NCI-H2196 treated with DMSO at 0.1 percent for 48 hours (cell line): ENCODE data around the gene EGFR.
A peak's percentile ranks its signal among the peaks of the same experiment; 100 is the strongest.
"Not testable (repeated sequence)": the region's sequence is repeated elsewhere in the genome, so short reads cannot be mapped to it uniquely, and the experiment has no call there.

Experiments
- DNase-seq: peaks from one replicate; lab custom pipeline; 2025; ENCODE audit not compliant: unreplicated experiment; lab: John Stamatoyannopoulos, UW

EGFR gene

GRCh38 chr7:55034776-55035175, 16.0 kb downstream of the EGFR start:
- DNase-seq: no peak

GRCh38 chr7:55035410-55035809, 16.6 kb downstream of the EGFR start:
- not testable (repeated sequence) for DNase-seq

GRCh38 chr7:55036950-55037736, 18.3 kb downstream of the EGFR start:
- DNase-seq: no peak

GRCh38 chr7:55043691-55044370, 25.0 kb downstream of the EGFR start:
- DNase-seq: no peak

GRCh38 chr7:55044371-55044717, 25.5 kb downstream of the EGFR start:
- DNase-seq: no peak

- DNase-seq: no peak
Observed at GRCh38 chr7:55044791-55045190, 26.0 kb downstream of the EGFR start.

GRCh38 chr7:55046582-55047342, 27.9 kb downstream of the EGFR start:
- no peak for DNase-seq

GRCh38 chr7:55048221-55048859, 29.5 kb downstream of the EGFR start:
- peak; percentile 28 for DNase-seq

GRCh38 chr7:55050281-55050680, 31.5 kb downstream of the EGFR start:
- no peak for DNase-seq

GRCh38 chr7:55052081-55052480, 33.3 kb downstream of the EGFR start:
- DNase-seq: no peak

GRCh38 chr7:55052741-55053427, 34.1 kb downstream of the EGFR start:
- no peak for DNase-seq

GRCh38 chr7:55053651-55054571, 35.1 kb downstream of the EGFR start:
- DNase-seq: no peak

GRCh38 chr7:55054758-55055157, 35.9 kb downstream of the EGFR start:
- DNase-seq: no peak

- DNase-seq: no peak
Observed at GRCh38 chr7:55055479-55055878, 36.7 kb downstream of the EGFR start.

- DNase-seq: no peak
Observed at GRCh38 chr7:55056068-55056467, 37.3 kb downstream of the EGFR start.

- DNase-seq: no peak
Observed at GRCh38 chr7:55056577-55057480, 38.0 kb downstream of the EGFR start.

GRCh38 chr7:55058314-55058713, 39.5 kb downstream of the EGFR start:
- DNase-seq: no peak

GRCh38 chr7:55059021-55059420, 40.2 kb downstream of the EGFR start:
- DNase-seq: no peak

- DNase-seq: no peak
Observed at GRCh38 chr7:55060085-55060484, 41.3 kb downstream of the EGFR start.
